ENCODE results near the gene PTCH1. TPM values are rescaled to one million over a fixed set of nuclear protein-coding genes. Genes with fewer than 3 reads are reported as not detected.

The PTCH1 gene
- polyA plus RNA-seq, 1 donor (not counting 4 experiments of a cell fraction or from before 2014, with no cell fraction given) = 1.7 TPM

- H4K20me1 ChIP-seq (ENCODE audit: control insufficient read depth, extremely low read depth, insufficient read depth, low read length) = no peaks in the 10 kb centered on the region
- no peaks in the 10 kb centered on the region for H3K27me3 ChIP-seq (ENCODE audit: control insufficient read depth, extremely low read depth, insufficient read depth, low read length)
- no peak overlapping the region for H3K9ac ChIP-seq (ENCODE audit: control insufficient read depth, extremely low read depth, insufficient read depth, low read length)
- no peaks in the 10 kb centered on the region for H3K4me1 ChIP-seq (ENCODE audit: control insufficient read depth, extremely low read depth, insufficient read depth, low read length)
- FAIRE-seq (no peak), DNase-seq (ENCODE audit: low read depth, low spot score) (no peak)
- H3K9me1 ChIP-seq (ENCODE audit: control insufficient read depth, extremely low read depth, insufficient read depth, low read length) = no peaks in the 10 kb centered on the region
- no peak overlapping the region for H2AFZ ChIP-seq (ENCODE audit: control insufficient read depth, low read length)
- H3K79me2 ChIP-seq (ENCODE audit: control insufficient read depth, insufficient read depth, low read length) = no peaks in the 10 kb centered on the region
- H3K4me3 ChIP-seq (ENCODE audit: control insufficient read depth in 2 of 3, extremely low read depth in 1 of 3, insufficient read depth in 2 of 3, low read depth in 1 of 3, low read length in 3 of 3) = no peak overlapping the region
- peaks cover 0 to 3% of the 10 kb centered on the region in 2 experiments for H3K36me3 ChIP-seq (ENCODE audit: control insufficient read depth in 2 of 2, extremely low read depth in 1 of 2, insufficient read depth in 2 of 2, low read length in 2 of 2)
- H3K4me2 ChIP-seq (ENCODE audit: control insufficient read depth, extremely low read depth, insufficient read depth, low read depth, low read length) = no peak overlapping the region
- no peaks in the 10 kb centered on the region for H3K9me3 ChIP-seq (ENCODE audit: control insufficient read depth, low read depth, low read length)
- H3K27ac ChIP-seq (ENCODE audit: control insufficient read depth, insufficient read depth, low read length) = no peak overlapping the region
- TF ChIP-seq EZH2 (IDR thresholded peaks at IDR 0.05; ENCODE audit: low read length) (no peak), CTCF (optimal IDR thresholded peaks at IDR 0.05 in 1 of 3, IDR thresholded peaks at IDR 0.05 in 1 of 3, conservative IDR thresholded peaks at IDR 0.05 in 1 of 3; ENCODE audit: extremely low read depth in 1 of 3, insufficient read depth in 2 of 3, low read length in 3 of 3) (no peak)
- dilution Hi-C loops (cut with MboI; ENCODE audit: extremely low pct_ligation_motif_present, low sequenced_read_pairs) = no loop called here
Measured at GRCh38 chr9:95483431-95483830, 33.3 kb downstream of the PTCH1 start.

DNA sequence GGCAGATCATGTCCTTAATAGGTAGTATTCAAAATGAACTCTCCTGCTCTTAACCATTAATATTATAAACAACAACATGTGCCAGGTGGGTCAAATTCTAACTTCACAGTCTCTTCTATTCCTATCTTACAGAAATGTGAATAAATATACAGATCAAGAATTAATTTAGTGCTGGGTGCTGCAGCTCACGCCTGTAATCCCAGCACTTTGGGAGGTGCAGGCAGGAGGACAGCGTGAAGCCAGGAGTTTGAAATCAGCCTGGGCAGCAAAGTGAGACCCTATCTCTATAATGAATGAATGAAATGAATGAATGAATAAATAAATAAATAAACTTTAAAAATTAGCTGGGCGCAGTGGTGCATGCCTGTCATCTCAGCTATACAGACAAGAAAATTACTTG, 34.1 kb downstream of the PTCH1 start:
- Histone ChIP-seq H4K20me1 (ENCODE audit: control insufficient read depth, extremely low read depth, insufficient read depth, low read length) (no peaks in the 10 kb centered on the region), H3K36me3 (ENCODE audit: control insufficient read depth in 2 of 2, extremely low read depth in 1 of 2, insufficient read depth in 2 of 2, low read length in 2 of 2) (peaks cover 0 to 5% of the 10 kb centered on the region in 2 experiments), H3K9me1 (ENCODE audit: control insufficient read depth, extremely low read depth, insufficient read depth, low read length) (no peaks in the 10 kb centered on the region), H3K9me3 (ENCODE audit: control insufficient read depth, low read depth, low read length) (no peaks in the 10 kb centered on the region), H3K4me3 (ENCODE audit: control insufficient read depth in 2 of 3, extremely low read depth in 1 of 3, insufficient read depth in 2 of 3, low read depth in 1 of 3, low read length in 3 of 3) (no peak overlapping the region), H2AFZ (ENCODE audit: control insufficient read depth, low read length) (no peak overlapping the region), H3K9ac (ENCODE audit: control insufficient read depth, extremely low read depth, insufficient read depth, low read length) (no peak overlapping the region), H3K27me3 (ENCODE audit: control insufficient read depth, extremely low read depth, insufficient read depth, low read length) (no peaks in the 10 kb centered on the region), H3K4me1 (ENCODE audit: control insufficient read depth, extremely low read depth, insufficient read depth, low read length) (peaks cover 3% of the 10 kb centered on the region), H3K27ac (ENCODE audit: control insufficient read depth, insufficient read depth, low read length) (no peak overlapping the region), H3K79me2 (ENCODE audit: control insufficient read depth, insufficient read depth, low read length) (no peaks in the 10 kb centered on the region), H3K4me2 (ENCODE audit: control insufficient read depth, extremely low read depth, insufficient read depth, low read depth, low read length) (no peak overlapping the region)
- dilution Hi-C loops (cut with MboI; ENCODE audit: extremely low pct_ligation_motif_present, low sequenced_read_pairs) = no loop called here
- no peak for TF ChIP-seq EZH2 (IDR thresholded peaks at IDR 0.05; ENCODE audit: low read length)
- no peak for TF ChIP-seq CTCF (optimal IDR thresholded peaks at IDR 0.05 in 1 of 3, IDR thresholded peaks at IDR 0.05 in 1 of 3, conservative IDR thresholded peaks at IDR 0.05 in 1 of 3; ENCODE audit: extremely low read depth in 1 of 3, insufficient read depth in 2 of 3, low read length in 3 of 3)
- FAIRE-seq (no peak), DNase-seq (ENCODE audit: low read depth, low spot score) (no peak)

Measured in keratinocyte (primary cell).